HEK293T (cell line): ENCODE results near the gene TMEM62.

Experiments
- CTCF ChIA-PET: fragments of 350-600 bp; formaldehyde crosslinking; extraction: SDS; loops from one replicate; lab custom pipeline; 2021; ENCODE audit warnings: antibody characterized with exemption, inconsistent platforms; lab: Yijun Ruan, JAX
- POLR2A ChIA-PET: fragments of 350-600 bp; formaldehyde crosslinking; extraction: SDS; loops from one replicate; lab custom pipeline; 2020; ENCODE audit warnings: antibody characterized with exemption, inconsistent platforms; lab: Yijun Ruan, JAX
- DNase-seq: peaks from one replicate; pipeline ENCODE4 v3.0.0; 2012; ENCODE audit warnings: mixed read lengths; ENCODE audit errors: extremely low spot score
- ARNT ChIP-seq: fragments of 450-650 bp; IDR thresholded peaks from 2 replicates; pipeline ENCODE4 v1.6.1; 2017; ENCODE audit warnings: mild to moderate bottlenecking
- BHLHE40 ChIP-seq: fragments of 450-650 bp; IDR thresholded peaks from 2 replicates; pipeline ENCODE4 v1.6.1; 2016; ENCODE audit warnings: mild to moderate bottlenecking, moderate library complexity, borderline replicate concordance
- CTBP1 ChIP-seq: fragments of 450-650 bp; IDR thresholded peaks from 2 replicates; pipeline ENCODE4 v1.6.1; 2016; ENCODE audit warnings: borderline replicate concordance
- ELF4 ChIP-seq: fragments of 450-650 bp; IDR thresholded peaks from 2 replicates; pipeline ENCODE4 v1.6.1; 2017; ENCODE audit warnings: antibody characterized with exemption
- FOXA1 ChIP-seq: fragments of 450-650 bp; IDR thresholded peaks from 2 replicates; pipeline ENCODE4 v1.6.1; 2016; ENCODE audit warnings: mild to moderate bottlenecking
- FOXK2 ChIP-seq: fragments of 450-650 bp; IDR thresholded peaks from 2 replicates; pipeline ENCODE4 v1.6.1; 2016; ENCODE audit warnings: mild to moderate bottlenecking
- FOXM1 ChIP-seq: fragments of 450-650 bp; IDR thresholded peaks from 2 replicates; pipeline ENCODE4 v1.6.1; 2017; ENCODE audit warnings: mild to moderate bottlenecking, borderline replicate concordance
- HDGF ChIP-seq: fragments of 450-650 bp; IDR thresholded peaks from 2 replicates; pipeline ENCODE4 v1.6.1; 2017; ENCODE audit warnings: antibody characterized with exemption, borderline replicate concordance
- L3MBTL2 ChIP-seq: fragments of 450-650 bp; conservative IDR thresholded peaks from 2 replicates; pipeline ENCODE4 v1.6.1; 2016; ENCODE audit warnings: mild to moderate bottlenecking
- LEF1 ChIP-seq: fragments of 450-650 bp; IDR thresholded peaks from 2 replicates; pipeline ENCODE4 v1.6.1; 2017; ENCODE audit warnings: mild to moderate bottlenecking, borderline replicate concordance
- NFRKB ChIP-seq: fragments of 450-650 bp; IDR thresholded peaks from 2 replicates; pipeline ENCODE4 v1.6.1; 2016; ENCODE audit warnings: mild to moderate bottlenecking, moderate library complexity
- SP1 ChIP-seq: fragments of 450-650 bp; IDR thresholded peaks from 2 replicates; pipeline ENCODE4 v1.6.1; 2017
- SUZ12 ChIP-seq: fragments of 450-650 bp; IDR thresholded peaks from 2 replicates; pipeline ENCODE4 v1.6.1; 2016; ENCODE audit warnings: mild to moderate bottlenecking
- TARDBP ChIP-seq: fragments of 450-650 bp; IDR thresholded peaks from 2 replicates; pipeline ENCODE4 v1.6.1; 2016
- ZNF384 ChIP-seq: fragments of 450-650 bp; IDR thresholded peaks from 2 replicates; pipeline ENCODE4 v1.6.1; 2016
- TF ChIP-seq, protein P1 (sequence below): fragments of 450-650 bp; IDR thresholded peaks from 2 replicates; pipeline ENCODE4 v1.6.1; 2016

TMEM62 gene

DNA sequence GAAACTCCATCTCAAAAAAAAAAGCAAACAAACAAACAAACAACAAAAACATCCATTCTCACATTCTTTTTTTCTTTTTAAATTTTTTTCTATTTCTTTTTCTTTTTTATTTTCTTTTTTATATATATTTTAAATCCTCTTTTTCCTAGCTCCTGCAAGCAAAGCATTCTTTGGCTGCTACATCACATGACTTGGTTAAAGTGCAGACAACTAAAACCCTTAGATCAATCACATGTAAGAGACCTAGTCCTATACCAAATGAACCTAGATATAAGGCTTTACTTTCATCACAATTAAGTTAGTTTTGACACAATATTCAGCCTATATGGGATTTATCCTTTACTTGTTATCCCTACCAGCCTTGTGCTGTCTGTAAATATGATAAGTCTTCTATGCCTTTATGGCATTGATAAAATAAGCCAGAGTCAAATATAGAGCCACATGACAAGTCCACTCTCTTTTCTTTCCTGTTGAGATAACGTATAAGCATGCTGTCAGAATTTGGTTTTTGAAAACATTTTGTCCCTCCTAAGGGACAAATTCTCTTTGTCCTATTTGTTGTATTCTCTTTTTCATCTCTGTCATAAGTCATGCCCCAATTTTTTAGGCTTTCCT is 38.9 kb upstream of the TMEM62 start:
- no peak for DNase-seq
- TF ChIP-seq ELF4 (no peak), FOXK2 (no peak), NFRKB (no peak), HDGF (no peak), TARDBP (no peak), SUZ12 (no peak), ARNT (no peak), FOXM1 (no peak), BHLHE40 (no peak), SP1 (no peak), FOXA1 (no peak), ZNF384 (no peak), L3MBTL2 (no peak)
- ChIA-PET CTCF (no interaction called here), POLR2A (no interaction called here)

DNA sequence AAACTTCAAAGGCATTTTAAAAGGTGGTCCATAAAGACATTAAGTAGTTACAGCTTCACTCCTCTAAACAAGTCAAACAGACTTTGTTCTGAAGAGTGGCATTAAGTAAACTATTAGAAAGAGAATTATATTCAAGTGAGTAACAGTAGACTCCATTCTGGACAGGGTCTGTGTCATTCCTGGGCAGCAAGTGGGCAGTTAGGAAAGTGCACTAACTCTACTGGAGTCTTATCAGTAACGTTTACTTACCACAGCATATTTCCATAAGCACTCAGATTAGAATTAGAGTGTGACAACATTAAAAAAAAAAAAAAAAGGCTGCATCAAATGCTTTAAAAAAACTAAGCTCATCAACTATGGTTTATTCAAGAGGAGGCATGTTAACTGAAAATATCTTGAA is 38.1 kb upstream of the TMEM62 start:
- DNase-seq = no peak
- CTCF ChIA-PET = interaction anchor here (0.6 kb wide), 1 partner anchor 87 kb away, joined by 3 read pairs; no protein-coding TSS in a partner anchor
- TF ChIP-seq ELF4 = no peak
- POLR2A ChIA-PET = no interaction called here

DNA sequence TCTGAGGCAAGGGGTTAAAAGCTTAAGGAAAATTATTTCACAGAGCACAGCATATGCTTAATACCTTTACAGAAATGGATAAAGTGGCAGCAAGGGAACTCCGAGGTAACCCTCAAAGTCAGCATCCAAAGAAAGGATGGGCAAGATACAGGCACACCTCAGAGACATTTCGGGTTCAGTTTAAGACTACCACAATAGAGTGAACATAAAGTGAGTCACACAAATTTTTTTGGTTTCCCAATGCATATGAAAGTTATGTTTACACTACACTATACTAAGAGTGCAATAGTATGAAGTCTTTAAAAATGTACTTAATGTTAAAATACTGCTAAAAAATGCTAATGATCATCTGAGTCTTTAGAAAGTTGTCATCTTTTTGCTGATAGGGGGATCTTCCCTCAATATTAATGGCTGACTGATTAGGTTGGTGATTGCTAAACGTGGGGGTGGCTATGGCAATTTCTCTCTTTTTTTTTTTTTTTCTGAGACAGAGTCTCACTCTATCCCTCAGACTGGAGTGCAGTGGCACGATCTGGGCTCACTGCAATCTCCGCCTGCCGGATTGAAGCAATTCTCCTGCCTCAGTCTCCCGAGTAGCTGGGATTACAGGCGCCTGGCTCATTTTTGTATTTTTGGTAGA is 37.6 kb upstream of the TMEM62 start:
- no peak for DNase-seq
- no peak for TF ChIP-seq FOXM1
- TF ChIP-seq NFRKB = no peak
- TF ChIP-seq ZNF384 = no peak
- TF ChIP-seq SUZ12 = no peak
- TF ChIP-seq, protein P1, sequence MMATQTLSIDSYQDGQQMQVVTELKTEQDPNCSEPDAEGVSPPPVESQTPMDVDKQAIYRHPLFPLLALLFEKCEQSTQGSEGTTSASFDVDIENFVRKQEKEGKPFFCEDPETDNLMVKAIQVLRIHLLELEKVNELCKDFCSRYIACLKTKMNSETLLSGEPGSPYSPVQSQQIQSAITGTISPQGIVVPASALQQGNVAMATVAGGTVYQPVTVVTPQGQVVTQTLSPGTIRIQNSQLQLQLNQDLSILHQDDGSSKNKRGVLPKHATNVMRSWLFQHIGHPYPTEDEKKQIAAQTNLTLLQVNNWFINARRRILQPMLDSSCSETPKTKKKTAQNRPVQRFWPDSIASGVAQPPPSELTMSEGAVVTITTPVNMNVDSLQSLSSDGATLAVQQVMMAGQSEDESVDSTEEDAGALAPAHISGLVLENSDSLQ = no peak
- no peak for TF ChIP-seq HDGF
- TF ChIP-seq LEF1 = no peak
- TF ChIP-seq L3MBTL2 = no peak
- no peak for TF ChIP-seq SP1
- no peak for TF ChIP-seq ELF4
- no peak for TF ChIP-seq ARNT
- CTCF ChIA-PET = interaction anchor here (0.6 kb wide), 1 partner anchor 87 kb away, joined by 3 read pairs; no protein-coding TSS in a partner anchor
- POLR2A ChIA-PET = no interaction called here

DNA sequence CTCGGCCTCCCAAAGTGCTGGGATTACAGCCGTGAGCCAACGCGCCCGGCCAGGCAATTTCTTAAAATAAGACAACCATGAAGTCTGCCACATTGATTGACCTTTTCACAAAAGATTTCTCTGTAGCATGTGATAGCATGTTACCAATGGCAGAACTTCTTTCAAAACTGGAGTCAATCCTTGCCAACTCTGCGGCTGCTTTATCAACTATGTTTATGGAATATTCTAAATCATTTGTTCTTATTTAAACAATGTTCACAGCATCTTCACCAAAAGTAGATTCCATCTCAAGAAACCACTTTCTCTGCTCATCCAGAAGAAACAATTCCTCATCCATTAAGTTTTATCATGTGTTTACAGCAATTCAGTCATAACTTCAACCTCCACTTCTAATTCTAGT is 37.0 kb upstream of the TMEM62 start:
- TF ChIP-seq SP1 (no peak), LEF1 (no peak), BHLHE40 (no peak), FOXK2 (no peak), HDGF (no peak), CTBP1 (no peak), FOXA1 (no peak), ELF4 (no peak), L3MBTL2 (no peak), NFRKB (no peak)
- ChIA-PET CTCF (no interaction called here), POLR2A (no interaction called here)
- no peak for DNase-seq

DNA sequence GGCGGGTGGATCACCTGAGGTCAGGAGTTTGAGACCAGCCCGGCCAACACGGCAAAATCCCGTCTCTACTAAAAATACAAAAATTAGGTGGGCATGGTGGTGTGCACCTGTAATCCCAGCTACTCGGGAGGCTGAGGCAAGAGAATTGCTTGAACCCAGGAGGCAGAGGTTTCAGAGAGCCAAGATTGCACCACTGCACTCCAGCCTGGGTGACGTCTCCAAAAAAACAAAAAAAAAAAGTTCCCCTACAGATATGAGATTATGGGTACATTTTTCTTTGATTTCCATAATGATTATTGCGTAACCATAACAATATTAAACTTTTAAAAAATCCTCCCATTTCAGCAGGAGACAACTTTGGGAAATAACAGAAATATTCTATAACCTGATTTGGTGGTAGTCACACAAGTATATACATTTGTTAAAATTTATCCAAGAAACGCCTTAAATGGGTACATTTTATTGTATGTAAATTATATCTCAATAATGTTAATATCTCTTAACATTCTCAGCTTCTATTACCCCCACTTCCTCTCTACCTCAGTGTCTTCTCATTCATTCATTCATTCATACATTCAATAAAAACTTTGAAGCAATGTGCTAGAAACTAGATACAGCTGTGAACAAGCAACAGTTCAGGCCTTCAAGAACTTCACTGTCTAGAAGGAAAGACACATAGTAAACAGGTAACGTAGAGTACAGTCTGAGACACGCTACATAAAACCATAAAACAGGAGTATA is 34.1 kb upstream of the TMEM62 start:
- ChIA-PET POLR2A (no interaction called here), CTCF (no interaction called here)
- DNase-seq = no peak
- TF ChIP-seq LEF1 (no peak), FOXK2 (no peak), BHLHE40 (no peak), HDGF (no peak), NFRKB (no peak), ZNF384 (no peak), TARDBP (no peak), FOXA1 (no peak), SP1 (no peak), SUZ12 (no peak)
- TF ChIP-seq, protein P1 = no peak

DNA sequence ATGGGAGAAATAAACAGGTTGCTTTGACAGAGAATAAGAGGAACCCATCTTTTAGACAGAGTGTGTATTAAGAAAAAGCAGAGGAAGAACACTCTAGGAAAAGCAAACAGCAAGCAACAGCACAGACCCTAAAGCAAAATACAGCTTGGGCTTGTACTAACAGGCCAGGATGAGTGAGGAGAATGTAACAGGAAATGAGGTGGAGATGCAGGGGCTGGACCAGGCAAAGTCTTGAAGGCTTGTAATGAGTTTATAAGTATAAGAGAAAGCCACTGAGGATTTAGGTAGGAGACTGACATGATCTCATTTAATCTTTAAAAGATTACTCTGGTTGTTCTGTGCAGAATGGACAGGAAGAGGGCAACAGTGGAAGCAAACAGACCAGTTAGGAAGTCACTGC is 32.4 kb upstream of the TMEM62 start:
- ChIA-PET CTCF (no interaction called here), POLR2A (no interaction called here)
- DNase-seq = no peak
- TF ChIP-seq ARNT (no peak), CTBP1 (no peak), FOXK2 (no peak), SUZ12 (no peak), ELF4 (no peak), BHLHE40 (no peak), FOXM1 (no peak)

DNA sequence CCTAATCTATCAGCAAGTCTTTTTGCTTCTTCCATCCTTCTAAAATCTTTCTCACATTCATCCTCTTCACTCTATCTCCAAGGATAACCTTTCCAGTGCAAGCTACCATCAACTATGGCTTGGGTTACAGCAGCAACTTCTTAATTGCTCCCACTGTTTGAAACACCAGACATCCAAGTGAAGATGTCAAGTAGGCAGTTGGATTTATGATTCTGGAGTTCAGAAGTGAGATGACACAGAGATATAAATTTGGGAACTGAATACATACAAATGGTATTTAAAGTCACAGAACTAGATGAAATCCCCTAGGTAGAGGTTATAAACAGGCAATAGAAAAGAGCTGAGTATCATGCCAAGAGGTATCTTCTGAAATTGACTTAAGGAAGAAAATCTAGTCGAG is 31.2 kb upstream of the TMEM62 start:
- TF ChIP-seq L3MBTL2 (no peak), BHLHE40 (no peak), NFRKB (no peak), FOXK2 (no peak), FOXM1 (no peak), SUZ12 (no peak), CTBP1 (no peak), TARDBP (no peak), LEF1 (no peak), HDGF (no peak), ZNF384 (no peak), ELF4 (no peak), ARNT (no peak), FOXA1 (no peak), SP1 (no peak)
- TF ChIP-seq, protein P1 = no peak
- ChIA-PET CTCF (no interaction called here), POLR2A (no interaction called here)
- no peak for DNase-seq
